GM12892 (cell line): ENCODE measurements around the gene NLRC3.

ENCODE experiments used
- DNase-seq: peaks from one replicate; pipeline ENCODE4 v3.0.0; 2011; ENCODE audit not compliant: insufficient read length
- FAIRE-seq: peaks from 2 replicates; lab custom pipeline; 2011; peaks lifted over from hg19 to GRCh38; lab: Jason Lieb, UNC
- POLR2A ChIP-seq: IDR thresholded peaks from 2 replicates; pipeline ENCODE4 v1.6.1; 2011; ENCODE audit warnings: low read depth, low read length, control low read depth
- POLR2AphosphoS5 ChIP-seq: IDR thresholded peaks from 2 replicates; pipeline ENCODE4 v1.6.1; 2011; ENCODE audit warnings: low read depth, low read length, control low read depth
- TAF1 ChIP-seq: IDR thresholded peaks from 2 replicates; pipeline ENCODE4 v1.6.1; 2011; ENCODE audit warnings: low read depth, mild to moderate bottlenecking, control low read depth, low read length, borderline replicate concordance

The NLRC3 gene

GRCh38 chr16:3497771-3498170 is 79.4 kb downstream of the NLRC3 start:
- DNase-seq (no peak), FAIRE-seq (no peak)
- TF ChIP-seq POLR2AphosphoS5 = no peak
- no peak for TF ChIP-seq POLR2A

- TF ChIP-seq TAF1 = no peak
- TF ChIP-seq POLR2A = no peak
- no peak for TF ChIP-seq POLR2AphosphoS5
- FAIRE-seq (no peak), DNase-seq (no peak)
These were observed 80.8 kb downstream of the NLRC3 start for GRCh38 chr16:3496386-3496785.

GRCh38 chr16:3495176-3495575 is 82.0 kb downstream of the NLRC3 start, which contains the start of gene C16orf90:
Gene C16orf90 (minus strand): TSS chr16:3495489. CDS start chr16:3495421, 68 bp downstream.
- DNase-seq (no peak), FAIRE-seq (no peak)
- TF ChIP-seq POLR2AphosphoS5 (no peak), POLR2A (no peak), TAF1 (no peak)

GRCh38 chr16:3494386-3494973 is 82.7 kb downstream of the NLRC3 start:
- DNase-seq (no peak), FAIRE-seq (no peak)
- TF ChIP-seq TAF1 = no peak
- TF ChIP-seq POLR2A = no peak
- TF ChIP-seq POLR2AphosphoS5 = no peak

- no peak for TF ChIP-seq TAF1
- no peak for TF ChIP-seq POLR2AphosphoS5
- no peak for TF ChIP-seq POLR2A
- FAIRE-seq (no peak), DNase-seq (no peak)
These were observed 84.8 kb downstream of the NLRC3 start for GRCh38 chr16:3492356-3492755.

GRCh38 chr16:3490911-3491629 is 86.1 kb downstream of the NLRC3 start:
- FAIRE-seq = no peak

More at GRCh38 chr16:3490911-3491629, 86.1 kb downstream of the NLRC3 start:
- DNase-seq = no peak
- TF ChIP-seq TAF1 (no peak), POLR2AphosphoS5 (no peak), POLR2A (no peak)
